ENCODE measurements around the gene RSAD1. TPM values are rescaled to one million over a fixed set of nuclear protein-coding genes. Genes with fewer than 3 reads are reported as not detected.

The RSAD1 gene
- polyA plus RNA-seq, 3 donors = 20.6 to 40.0 (median 21.2) TPM

- Mint-ChIP-seq H3K4me1 (peaks cover 6% of the 10 kb centered on the region), H3K4me3 (no peak overlapping the region), H3K27ac (no peak overlapping the region), H3K36me3 (no peaks in the 10 kb centered on the region), H3K9me3 (no peaks in the 10 kb centered on the region), H3K27me3 (ENCODE audit: low read depth in 3 of 3) (peaks cover 1 to 4% (median 2%) of the 10 kb centered on the region in 3 donors)
- DNase-seq = no peak
- Histone ChIP-seq H4K20me1 (ENCODE audit: insufficient read depth, low read length) (no peaks in the 10 kb centered on the region), H3K4me2 (replicated peaks; ENCODE audit: extremely low read depth, low read length, poor library complexity, severe bottlenecking) (no peak overlapping the region), H3K27ac (ENCODE audit: low read depth in 1 of 2, low read length in 2 of 2) (no peak overlapping the region), H3K9ac (ENCODE audit: insufficient read depth, low read length, poor library complexity, severe bottlenecking) (no peak overlapping the region), H2AFZ (ENCODE audit: insufficient read depth, low read depth, low read length, poor library complexity, severe bottlenecking) (no peak overlapping the region), H3K4me3 (replicated peaks in 1 of 3; ENCODE audit: low read depth in 2 of 3, low read length in 3 of 3) (no peak overlapping the region), H3K79me2 (ENCODE audit: insufficient read depth, low read length) (no peaks in the 10 kb centered on the region), H3K36me3 (replicated peaks in 1 of 2; ENCODE audit: control insufficient read depth in 1 of 2, insufficient read depth in 2 of 2, low read length in 2 of 2) (no peaks in the 10 kb centered on the region), H3K27me3 (ENCODE audit: control insufficient read depth in 2 of 2, insufficient read depth in 2 of 2, low read length in 2 of 2) (no peaks in the 10 kb centered on the region), H3K9me3 (replicated peaks in 1 of 2; ENCODE audit: control insufficient read depth in 1 of 2, insufficient read depth in 1 of 2, low read length in 2 of 2) (no peaks in the 10 kb centered on the region), H3K4me1 (ENCODE audit: control insufficient read depth in 1 of 2, insufficient read depth in 2 of 2, low read length in 2 of 2) (no peaks in the 10 kb centered on the region)
- no peak for TF ChIP-seq CTCF (IDR thresholded peaks at IDR 0.05)
- 93% methylated on average over 4 of the region's 4 CpGs for WGBS (ENCODE audit: insufficient coverage)
- intact Hi-C loops (cut with micrococcal nuclease) = no loop called here
Observed at GRCh38 chr17:50517011-50517410, 38.4 kb downstream of the RSAD1 start.

GRCh38 chr17:50517504-50518383 is 39.1 kb downstream of the RSAD1 start:
- Histone ChIP-seq H3K27ac (ENCODE audit: low read depth in 1 of 2, low read length in 2 of 2) (no peak overlapping the region), H3K4me2 (replicated peaks; ENCODE audit: extremely low read depth, low read length, poor library complexity, severe bottlenecking) (no peak overlapping the region), H4K20me1 (ENCODE audit: insufficient read depth, low read length) (no peaks in the 10 kb centered on the region), H2AFZ (ENCODE audit: insufficient read depth, low read depth, low read length, poor library complexity, severe bottlenecking) (no peak overlapping the region), H3K9me3 (replicated peaks in 1 of 2; ENCODE audit: control insufficient read depth in 1 of 2, insufficient read depth in 1 of 2, low read length in 2 of 2) (no peaks in the 10 kb centered on the region), H3K4me3 (replicated peaks in 1 of 3; ENCODE audit: low read depth in 2 of 3, low read length in 3 of 3) (no peak overlapping the region), H3K79me2 (ENCODE audit: insufficient read depth, low read length) (no peaks in the 10 kb centered on the region), H3K36me3 (replicated peaks in 1 of 2; ENCODE audit: control insufficient read depth in 1 of 2, insufficient read depth in 2 of 2, low read length in 2 of 2) (no peaks in the 10 kb centered on the region), H3K27me3 (ENCODE audit: control insufficient read depth in 2 of 2, insufficient read depth in 2 of 2, low read length in 2 of 2) (no peaks in the 10 kb centered on the region), H3K9ac (ENCODE audit: insufficient read depth, low read length, poor library complexity, severe bottlenecking) (no peak overlapping the region), H3K4me1 (ENCODE audit: control insufficient read depth in 1 of 2, insufficient read depth in 2 of 2, low read length in 2 of 2) (no peaks in the 10 kb centered on the region)
- Mint-ChIP-seq H3K4me3 (no peak overlapping the region), H3K27ac (no peak overlapping the region), H3K9me3 (no peaks in the 10 kb centered on the region), H3K36me3 (no peaks in the 10 kb centered on the region), H3K4me1 (peaks cover 6% of the 10 kb centered on the region), H3K27me3 (ENCODE audit: low read depth in 3 of 3) (peaks cover 1 to 3% (median 2%) of the 10 kb centered on the region in 3 donors)
- intact Hi-C loops (cut with micrococcal nuclease) = no loop called here
- no peak for TF ChIP-seq CTCF (IDR thresholded peaks at IDR 0.05)
- WGBS (ENCODE audit: insufficient coverage) = 86% methylated on average over 6 of the region's 8 CpGs
- DNase-seq = no peak

Data from CD14-positive monocyte (primary cell).